Measurements from ENCODE around the gene ZNF431.
"Not testable (repeated sequence)": the region's sequence is repeated elsewhere in the genome, so short reads cannot be mapped to it uniquely, and the experiment has no call there.

ZNF431 gene

GRCh38 chr19:21141787-21142464 lies at the start of gene ZNF431:
ZNF431 (plus strand) TSS chr19:21142040; CDS start chr19:21142184, 144 bp downstream.
- DNase-seq = peak; percentile 92

- DNase-seq = no peak
These were observed 49.7 kb upstream of the ZNF431 start for GRCh38 chr19:21092109-21092508.

- DNase-seq = no peak
These were observed 47.4 kb upstream of the ZNF431 start for GRCh38 chr19:21094347-21095025.

GRCh38 chr19:21098291-21098690 lies 43.5 kb upstream of the ZNF431 start:
- no peak for DNase-seq

- DNase-seq = no peak
These were observed 40.2 kb upstream of the ZNF431 start for GRCh38 chr19:21101521-21102242.

GRCh38 chr19:21109116-21109515 lies 32.7 kb upstream of the ZNF431 start:
- no peak for DNase-seq

- no peak for DNase-seq
These were observed 31.7 kb upstream of the ZNF431 start for GRCh38 chr19:21110183-21110582.

- no peak for DNase-seq
These were observed 26.4 kb upstream of the ZNF431 start for GRCh38 chr19:21115430-21115829.

- no peak for DNase-seq
These were observed 24.6 kb upstream of the ZNF431 start for GRCh38 chr19:21117041-21117907.

- no peak for DNase-seq
These were observed 15.8 kb upstream of the ZNF431 start for GRCh38 chr19:21126078-21126477.

- no peak for DNase-seq
These were observed 14.8 kb upstream of the ZNF431 start for GRCh38 chr19:21127001-21127400.

- DNase-seq = no peak
These were observed 13.9 kb upstream of the ZNF431 start for GRCh38 chr19:21127898-21128297.

- DNase-seq = no peak
These were observed 12.7 kb upstream of the ZNF431 start for GRCh38 chr19:21128901-21129698.

- DNase-seq = no peak
These were observed 11.6 kb upstream of the ZNF431 start for GRCh38 chr19:21130097-21130775.

- DNase-seq = no peak
These were observed 8.2 kb upstream of the ZNF431 start for GRCh38 chr19:21133633-21134032.

- DNase-seq = no peak
These were observed 6.9 kb upstream of the ZNF431 start for GRCh38 chr19:21134934-21135366.

GRCh38 chr19:21135433-21135832 lies 6.4 kb upstream of the ZNF431 start:
- no peak for DNase-seq

- DNase-seq = no peak
These were observed 3.7 kb upstream of the ZNF431 start for GRCh38 chr19:21138130-21138529.

- not testable (repeated sequence) for DNase-seq
These were observed 834 bp upstream of the ZNF431 start for GRCh38 chr19:21141006-21141405.

GRCh38 chr19:21143428-21143827 lies 1.6 kb downstream of the ZNF431 start:
- DNase-seq = no peak

GRCh38 chr19:21143854-21144253 lies 2.0 kb downstream of the ZNF431 start:
- no peak for DNase-seq
